ENCODE measurements around the gene HAPLN3.

Gene HAPLN3

GRCh38 chr15:88915354-88915753 is 20.0 kb upstream of the HAPLN3 start:
- Histone ChIP-seq H3K9ac (ENCODE audit: low read length) (no peak overlapping the region), H3K4me1 (ENCODE audit: low read length) (peaks cover 7% of the 10 kb centered on the region; the same call in 1 of the 2 replicates), H3F3A (ENCODE audit: insufficient read depth, low read length) (no peaks in the 10 kb centered on the region), H3K27me3 (replicated peaks; ENCODE audit: insufficient read depth, low read length) (no peaks in the 10 kb centered on the region), H3K36me3 (replicated peaks; ENCODE audit: insufficient read depth, low read length) (no peaks in the 10 kb centered on the region), H3K9me2 (replicated peaks; ENCODE audit: insufficient read depth, low read length) (no peaks in the 10 kb centered on the region), H4K20me1 (ENCODE audit: insufficient read depth, low read length) (no peaks in the 10 kb centered on the region), H2AFZ (ENCODE audit: low read length) (no peak overlapping the region), H3K4me3 (ENCODE audit: low read length) (no peak overlapping the region), H3K9me3 (replicated peaks; ENCODE audit: insufficient read depth, low read length) (no peaks in the 10 kb centered on the region), H3K79me2 (ENCODE audit: low read length) (no peaks in the 10 kb centered on the region), H3K4me2 (ENCODE audit: low read depth, low read length) (no peak overlapping the region), H3K27ac (ENCODE audit: low read length) (no peak overlapping the region)
- TF ChIP-seq EZH2 (optimal IDR thresholded peaks at IDR 0.05; ENCODE audit: low read depth, low read length) = no peak
- no peak for TF ChIP-seq CTCF (IDR thresholded peaks at IDR 0.05; ENCODE audit: low read length)
- no peak for TF ChIP-seq EZH2phosphoT487 (IDR thresholded peaks at IDR 0.05; ENCODE audit: low read length)
- no peak for DNase-seq

GRCh38 chr15:88913850-88914169 is 18.5 kb upstream of the HAPLN3 start:
- peak overlapping the region; percentile 93 for H2AFZ ChIP-seq (ENCODE audit: low read length)
- TF ChIP-seq CTCF (IDR thresholded peaks at IDR 0.05; ENCODE audit: low read length) (no peak), EZH2phosphoT487 (IDR thresholded peaks at IDR 0.05; ENCODE audit: low read length) (no peak), EZH2 (optimal IDR thresholded peaks at IDR 0.05; ENCODE audit: low read depth, low read length) (no peak)
- DNase-seq = no peak
- H4K20me1 ChIP-seq (ENCODE audit: insufficient read depth, low read length) = no peaks in the 10 kb centered on the region
- peak overlapping the region; percentile 70 for H3K9ac ChIP-seq (ENCODE audit: low read length)
- H3K36me3 ChIP-seq (replicated peaks; ENCODE audit: insufficient read depth, low read length) = no peaks in the 10 kb centered on the region
- H3F3A ChIP-seq (ENCODE audit: insufficient read depth, low read length) = no peaks in the 10 kb centered on the region
- H3K79me2 ChIP-seq (ENCODE audit: low read length) = no peaks in the 10 kb centered on the region
- no peaks in the 10 kb centered on the region for H3K27me3 ChIP-seq (replicated peaks; ENCODE audit: insufficient read depth, low read length)
- peak overlapping the region; percentile 4; the same call in 1 of the 2 replicates for H3K27ac ChIP-seq (ENCODE audit: low read length)
- H3K9me2 ChIP-seq (replicated peaks; ENCODE audit: insufficient read depth, low read length) = no peaks in the 10 kb centered on the region
- no peaks in the 10 kb centered on the region for H3K9me3 ChIP-seq (replicated peaks; ENCODE audit: insufficient read depth, low read length)
- peak overlapping the region; percentile 76 for H3K4me3 ChIP-seq (ENCODE audit: low read length)
- H3K4me1 ChIP-seq (ENCODE audit: low read length) = peaks cover 7% of the 10 kb centered on the region; the same call in 1 of the 2 replicates
- H3K4me2 ChIP-seq (ENCODE audit: low read depth, low read length) = peak overlapping the region; percentile 95

GRCh38 chr15:88913017-88913849 is 17.9 kb upstream of the HAPLN3 start, which contains the start of gene MFGE8:
MFGE8 (minus strand) TSS chr15:88913379; CDS start chr15:88913319, 60 bp downstream.
- peak within 1 kb of the TSS; percentile 76 for H3K4me3 ChIP-seq (ENCODE audit: low read length)
- TF ChIP-seq CTCF (IDR thresholded peaks at IDR 0.05; ENCODE audit: low read length) (no peak), EZH2phosphoT487 (IDR thresholded peaks at IDR 0.05; ENCODE audit: low read length) (no peak)
- H3K9ac ChIP-seq (ENCODE audit: low read length) = peak within 1 kb of the TSS; percentile 70
- DNase-seq = peak; percentile 66
- H3K27ac ChIP-seq (ENCODE audit: low read length) = peak within 1 kb of the TSS; percentile 4; the same call in 1 of the 2 replicates
- H3K4me2 ChIP-seq (ENCODE audit: low read depth, low read length) = peak within 1 kb of the TSS; percentile 95
- H2AFZ ChIP-seq (ENCODE audit: low read length) = peak within 1 kb of the TSS; percentile 93
- no peaks in the 10 kb centered on the region for H3K27me3 ChIP-seq (replicated peaks; ENCODE audit: insufficient read depth, low read length)
- H3K4me1 ChIP-seq (ENCODE audit: low read length) = peaks cover 7% of the 10 kb centered on the region; the same call in 1 of the 2 replicates
- no peaks in the 10 kb centered on the region for H4K20me1 ChIP-seq (ENCODE audit: insufficient read depth, low read length)
- H3K9me3 ChIP-seq (replicated peaks; ENCODE audit: insufficient read depth, low read length) = no peaks in the 10 kb centered on the region
- no peaks in the 10 kb centered on the region for H3K79me2 ChIP-seq (ENCODE audit: low read length)
- H3K9me2 ChIP-seq (replicated peaks; ENCODE audit: insufficient read depth, low read length) = no peaks in the 10 kb centered on the region
- H3K36me3 ChIP-seq (replicated peaks; ENCODE audit: insufficient read depth, low read length) = no peaks in the 10 kb centered on the region
- H3F3A ChIP-seq (ENCODE audit: insufficient read depth, low read length) = no peaks in the 10 kb centered on the region

Measured in MM.1S (cell line).